GM19240 (cell line): ENCODE data around the gene KIFC3.
"Not testable (repeated sequence)": the region's sequence is repeated elsewhere in the genome, so short reads cannot be mapped to it uniquely, and the experiment has no call there.

Experiments used
- DNase-seq: peaks from one replicate; pipeline ENCODE4 v3.0.0; 2011; ENCODE audit warnings: low spot score; ENCODE audit not compliant: insufficient read length

Gene KIFC3

DNA sequence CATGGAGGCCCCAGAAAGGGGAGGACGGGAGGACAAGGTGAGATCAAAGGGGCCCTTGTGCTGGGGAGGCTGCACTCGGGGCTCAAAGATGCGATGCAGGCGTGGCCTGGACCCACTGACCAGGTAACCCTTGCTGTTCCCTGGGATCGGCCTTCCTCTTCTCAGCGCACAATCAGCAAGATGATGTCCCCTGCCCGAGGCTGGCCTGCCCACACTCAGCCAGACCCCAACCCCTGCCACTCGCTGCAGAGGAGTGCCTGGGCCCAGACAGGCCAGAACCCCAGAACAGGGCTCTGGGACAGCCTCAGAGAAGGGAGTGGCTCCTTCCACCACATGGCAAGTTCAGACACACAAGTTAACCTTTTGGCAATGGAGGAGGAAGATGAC lies 14.8 kb downstream of the KIFC3 start:
- DNase-seq: no peak

DNA sequence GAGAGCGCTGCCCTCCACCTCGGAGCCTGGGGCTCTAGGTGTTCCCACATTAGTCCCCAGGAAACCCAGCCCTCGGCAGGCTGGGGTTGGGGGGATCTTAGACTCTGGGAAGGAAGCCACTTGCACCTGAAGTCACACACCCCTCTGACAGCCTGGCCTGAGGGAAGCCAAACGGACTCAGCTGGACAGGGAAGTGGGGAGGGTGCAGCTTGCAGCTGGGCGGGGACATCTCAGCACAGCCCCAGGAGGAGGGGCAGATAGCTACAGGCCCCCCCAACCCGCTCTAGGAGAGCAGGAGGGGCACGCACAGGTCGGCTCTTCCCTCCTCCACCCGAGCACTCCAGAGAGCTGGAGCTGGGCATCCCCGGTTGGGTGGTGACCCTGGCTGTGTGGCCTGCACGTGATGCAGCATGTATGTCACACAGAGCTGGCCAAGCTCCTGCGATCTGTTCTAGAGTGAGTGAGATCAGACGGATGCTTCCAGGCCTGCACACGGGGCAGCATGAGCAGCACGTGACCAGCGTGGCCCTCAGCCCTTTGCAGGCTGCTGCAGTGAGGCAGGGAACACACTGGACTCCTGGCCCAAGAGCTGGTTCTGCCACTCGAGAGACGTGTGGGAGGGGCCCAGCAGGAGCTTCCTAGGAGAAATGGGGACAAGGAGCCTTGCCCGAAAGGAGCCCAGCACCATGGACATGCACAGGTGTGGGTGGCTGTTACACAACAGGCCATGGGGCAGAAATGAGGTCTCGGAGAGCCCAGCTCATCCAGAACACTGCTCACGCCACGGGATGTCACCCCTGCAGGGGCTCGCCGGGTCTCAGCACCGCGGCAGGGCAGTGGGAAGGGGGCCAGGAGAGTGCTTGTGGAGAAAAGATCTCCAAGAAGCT lies 15.4 kb downstream of the KIFC3 start:
- no peak for DNase-seq

DNA sequence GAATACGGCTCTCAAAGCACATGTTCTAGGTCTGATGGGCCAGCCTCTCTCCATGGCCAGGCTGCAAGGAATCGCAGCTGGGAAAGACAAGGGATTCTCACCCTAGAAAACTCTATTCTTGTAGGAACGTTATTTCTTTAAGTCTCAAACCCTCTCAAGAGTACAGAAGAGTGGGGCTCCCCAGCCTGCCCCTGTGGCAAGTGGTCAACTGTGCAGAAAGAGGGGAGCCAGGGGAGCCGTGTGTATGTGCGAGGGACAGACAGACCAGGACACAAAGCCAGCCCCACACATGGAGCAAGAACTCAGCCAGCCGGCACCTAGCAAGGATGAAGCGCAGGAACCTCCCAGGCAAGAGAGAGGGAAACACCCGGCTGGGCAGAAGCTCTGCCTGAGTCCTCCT lies 16.4 kb downstream of the KIFC3 start:
- DNase-seq: no peak

DNA sequence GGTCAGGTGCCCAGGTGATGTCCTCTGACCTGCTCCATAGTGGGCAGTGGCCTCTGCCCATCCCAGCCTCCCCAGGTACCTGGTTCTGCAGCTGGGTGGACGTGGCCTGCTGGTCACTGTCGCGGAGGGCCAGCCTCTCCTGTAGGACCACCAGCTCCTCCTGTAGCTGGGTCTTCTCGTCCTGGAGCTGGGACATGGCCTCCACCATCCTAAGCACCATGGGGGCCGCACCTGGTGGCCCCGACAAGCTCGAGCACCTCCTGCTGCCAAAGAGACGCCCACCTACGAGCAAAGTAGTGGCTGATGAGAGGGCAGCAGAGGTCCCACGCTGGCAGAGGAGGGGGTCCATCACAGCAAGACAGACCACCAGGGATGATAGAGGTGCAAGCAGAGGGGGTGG lies 16.9 kb downstream of the KIFC3 start:
- DNase-seq: no peak

DNA sequence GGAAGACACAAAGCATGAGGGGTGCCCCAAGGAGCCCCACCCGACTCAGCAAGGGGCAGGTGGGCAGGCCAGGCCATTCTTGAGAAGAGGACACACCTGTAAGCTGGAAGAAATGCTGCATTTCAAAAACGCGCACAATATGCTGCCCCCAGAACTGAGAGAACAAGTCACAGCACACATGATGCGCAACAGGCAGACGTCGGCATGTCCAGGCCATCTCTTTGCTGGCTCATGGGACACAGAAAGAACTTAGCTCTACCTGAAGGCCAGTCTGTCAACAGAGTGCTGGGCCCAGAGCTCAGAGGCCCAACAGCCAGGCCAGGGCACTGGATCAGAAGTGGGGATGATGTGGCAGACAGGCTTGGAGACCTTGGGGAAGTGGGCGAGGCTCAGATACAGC lies 18.0 kb downstream of the KIFC3 start:
- DNase-seq: no peak

DNA sequence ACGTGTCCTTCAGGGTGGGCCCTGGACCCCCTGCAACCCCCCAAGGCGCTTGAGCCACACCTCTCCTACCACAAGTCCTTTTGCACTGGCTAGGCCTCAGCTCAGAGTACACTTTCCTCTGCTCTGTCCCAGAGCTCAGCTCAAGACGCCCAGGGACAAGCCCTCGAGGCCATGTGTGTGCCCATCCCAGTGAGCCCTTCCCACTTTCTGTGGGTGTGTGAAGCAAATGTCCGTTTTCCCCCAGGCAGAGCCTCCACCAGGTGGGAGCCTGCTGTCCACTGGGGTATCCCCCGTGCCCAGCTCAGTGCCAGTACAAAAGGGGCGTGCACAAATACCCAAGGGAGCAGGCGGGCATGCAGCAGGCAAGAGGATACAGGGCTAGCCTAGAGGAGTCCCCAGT lies 18.4 kb downstream of the KIFC3 start:
- no peak for DNase-seq

DNA sequence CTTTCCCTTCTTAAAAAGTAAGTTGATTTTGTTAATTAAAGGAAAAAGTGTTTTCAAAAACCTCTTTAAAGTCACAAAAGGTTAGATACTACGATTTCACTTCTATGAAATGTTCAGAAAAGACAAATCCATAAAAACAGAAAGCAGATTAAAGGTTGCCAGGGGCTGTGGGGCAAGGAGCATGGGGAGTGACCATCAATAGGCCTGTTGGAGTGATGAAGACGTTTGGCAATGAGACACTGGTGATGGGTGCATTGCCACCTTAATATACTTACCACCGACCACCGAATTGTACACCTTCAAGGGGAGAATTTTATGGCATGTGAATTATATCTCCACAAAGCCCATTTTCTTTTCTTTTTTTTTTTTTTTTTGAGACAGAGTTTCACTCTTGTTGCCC lies 19.2 kb downstream of the KIFC3 start:
- DNase-seq: no peak

DNA sequence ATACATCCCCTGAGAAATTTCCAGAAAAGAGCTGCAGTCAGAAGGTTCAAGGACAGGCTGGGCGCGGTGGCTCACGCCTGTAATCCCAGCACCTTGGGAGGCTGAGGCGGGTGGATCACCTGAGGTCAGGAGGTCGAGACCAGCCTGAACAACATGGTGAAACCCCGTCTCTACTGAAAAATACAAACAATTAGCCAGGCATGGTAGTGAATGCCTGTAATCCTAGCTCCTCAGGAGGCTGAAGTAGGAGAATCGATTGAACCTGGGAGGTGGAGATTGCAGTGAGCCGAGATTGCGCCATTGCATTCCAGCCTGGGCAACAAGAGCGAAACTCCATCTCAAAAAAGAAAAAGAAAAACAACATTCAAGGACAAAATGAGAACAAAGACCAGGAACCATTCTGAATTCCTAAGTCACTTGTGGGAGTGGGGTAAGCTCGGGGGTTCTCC lies 19.7 kb downstream of the KIFC3 start:
- not testable (repeated sequence) for DNase-seq

DNA sequence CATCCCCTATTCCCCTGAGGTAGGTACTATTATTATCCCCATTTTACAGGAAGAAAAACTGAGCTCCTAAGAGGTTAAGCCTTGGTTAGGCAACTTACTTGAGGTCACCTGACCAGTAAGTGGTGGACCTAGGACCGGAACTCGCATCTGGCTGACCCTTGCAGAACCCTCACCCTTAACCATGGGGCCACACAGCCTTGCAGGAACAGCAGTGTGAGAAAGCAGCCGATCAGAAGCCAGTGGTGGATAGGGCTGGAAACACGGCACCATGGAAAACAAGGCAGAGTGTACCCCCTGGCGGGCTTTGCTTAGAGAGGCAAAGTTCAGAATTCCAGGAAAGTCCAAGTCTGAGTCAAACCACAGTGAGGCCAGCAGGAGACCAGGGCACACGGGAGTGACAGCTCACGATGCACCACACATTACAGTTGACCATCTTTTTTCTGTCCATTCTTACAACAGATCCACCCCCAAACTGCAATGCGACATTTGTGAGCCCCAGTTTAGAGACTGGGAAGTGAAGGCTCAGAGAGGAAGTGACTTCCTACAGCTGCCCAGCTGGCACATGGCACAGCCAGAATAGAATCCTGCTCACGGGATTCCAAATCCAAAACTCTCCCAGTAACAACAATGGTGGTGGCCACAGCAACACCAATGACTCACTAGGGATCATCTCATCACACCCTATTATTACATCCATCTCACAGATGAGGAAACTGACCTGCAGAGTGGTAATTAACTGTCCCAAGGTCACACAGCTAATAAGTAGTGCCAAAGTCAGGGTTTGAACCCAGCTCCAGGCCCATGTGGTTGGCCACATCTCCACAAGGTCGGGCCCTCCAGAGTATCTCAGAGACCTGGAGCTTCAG lies 20.3 kb downstream of the KIFC3 start:
- DNase-seq: no peak

DNA sequence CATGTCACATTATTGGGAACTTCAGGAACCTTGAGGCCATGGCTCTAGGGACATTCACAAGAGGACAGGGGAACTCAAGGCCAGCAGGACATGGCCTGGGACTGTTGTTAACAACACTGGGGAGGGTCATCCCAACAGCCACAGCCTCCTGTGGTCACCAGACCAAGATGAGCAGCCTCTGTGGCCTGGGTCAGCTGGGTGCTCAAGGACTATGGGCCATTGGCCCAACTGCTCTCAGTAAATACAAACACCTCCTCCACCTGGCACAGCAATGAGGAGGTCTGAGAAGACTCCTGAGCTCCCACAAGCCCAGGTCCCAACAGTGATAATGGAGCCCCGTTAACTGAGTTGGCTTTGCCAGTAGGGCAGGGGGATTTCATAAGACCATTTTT lies 20.9 kb downstream of the KIFC3 start:
- DNase-seq: no peak

DNA sequence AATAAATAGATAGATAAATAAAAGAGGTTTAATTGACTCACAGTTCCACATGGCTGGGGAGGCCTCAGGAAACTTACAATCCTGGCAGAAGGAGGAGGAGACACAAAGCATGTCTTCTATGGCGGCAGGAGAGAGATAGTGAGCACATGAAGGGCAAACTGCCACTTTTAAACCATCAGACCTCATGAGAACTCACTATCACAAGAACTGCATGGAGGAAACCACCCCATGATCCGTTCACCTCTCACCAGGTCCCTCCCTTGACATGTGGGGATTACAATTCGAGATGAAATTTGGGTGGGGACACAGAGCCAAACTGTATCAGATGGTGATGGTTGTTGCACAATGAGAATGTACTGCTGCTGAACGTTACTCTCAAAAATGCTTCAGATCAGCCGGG lies 22.5 kb downstream of the KIFC3 start:
- DNase-seq: not testable (repeated sequence)

DNA sequence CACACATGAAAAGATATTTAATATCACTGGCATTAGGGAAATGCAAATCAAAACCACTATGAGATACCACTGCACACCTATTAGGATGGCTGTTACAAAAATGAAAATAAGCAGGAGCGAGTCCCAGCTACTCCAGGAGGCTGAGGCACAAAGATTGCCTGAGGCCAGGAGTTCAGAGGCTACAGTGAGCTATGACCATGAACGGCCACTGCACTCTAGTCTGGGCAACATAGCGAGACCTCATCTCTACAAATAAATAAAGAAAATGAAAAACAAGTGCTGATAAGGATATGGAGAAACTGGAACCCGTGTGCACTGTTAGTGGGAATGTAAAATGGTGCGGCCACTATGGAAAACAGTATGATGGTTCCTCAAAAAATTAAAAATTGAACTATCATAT lies 23.6 kb downstream of the KIFC3 start:
- DNase-seq: no peak

DNA sequence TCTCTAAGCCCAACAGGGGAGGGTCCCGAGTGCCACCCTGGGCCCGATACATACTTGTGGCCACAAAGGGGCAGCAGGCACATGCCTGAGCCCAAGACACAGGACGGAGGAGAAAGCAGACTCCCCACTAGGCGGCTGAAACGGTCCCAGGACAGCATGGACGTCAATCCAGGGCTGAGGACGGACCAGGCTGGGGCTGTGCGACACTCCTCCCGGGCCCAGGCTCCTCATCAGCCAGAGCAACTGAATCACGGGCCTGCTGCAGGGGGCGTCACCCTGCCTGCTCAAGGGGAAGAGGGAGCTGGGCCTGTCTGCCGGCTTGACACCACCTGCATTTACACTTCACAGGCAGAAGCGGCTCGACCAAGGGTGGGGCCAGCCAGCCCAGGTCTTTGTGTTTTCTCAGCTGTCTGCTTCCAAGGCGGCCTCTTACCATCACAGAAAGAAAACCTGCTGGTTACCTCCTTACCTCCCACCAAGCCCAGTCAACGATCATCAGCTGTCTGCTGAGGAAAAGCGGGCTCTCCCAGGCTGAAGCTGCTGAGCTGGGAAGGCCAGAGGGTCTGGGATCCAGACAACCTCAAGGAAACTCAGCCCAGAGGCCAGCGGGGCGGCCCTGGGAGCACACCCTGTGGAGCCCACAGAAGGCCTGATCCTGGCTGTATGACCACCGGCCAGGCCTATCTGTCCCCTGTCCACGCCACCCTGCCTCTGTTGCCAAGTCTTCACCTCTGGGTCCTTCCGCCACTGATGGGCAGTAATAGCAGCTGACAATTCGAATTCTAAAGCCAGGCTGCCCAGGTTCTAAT lies 26.4 kb downstream of the KIFC3 start:
- DNase-seq: no peak

DNA sequence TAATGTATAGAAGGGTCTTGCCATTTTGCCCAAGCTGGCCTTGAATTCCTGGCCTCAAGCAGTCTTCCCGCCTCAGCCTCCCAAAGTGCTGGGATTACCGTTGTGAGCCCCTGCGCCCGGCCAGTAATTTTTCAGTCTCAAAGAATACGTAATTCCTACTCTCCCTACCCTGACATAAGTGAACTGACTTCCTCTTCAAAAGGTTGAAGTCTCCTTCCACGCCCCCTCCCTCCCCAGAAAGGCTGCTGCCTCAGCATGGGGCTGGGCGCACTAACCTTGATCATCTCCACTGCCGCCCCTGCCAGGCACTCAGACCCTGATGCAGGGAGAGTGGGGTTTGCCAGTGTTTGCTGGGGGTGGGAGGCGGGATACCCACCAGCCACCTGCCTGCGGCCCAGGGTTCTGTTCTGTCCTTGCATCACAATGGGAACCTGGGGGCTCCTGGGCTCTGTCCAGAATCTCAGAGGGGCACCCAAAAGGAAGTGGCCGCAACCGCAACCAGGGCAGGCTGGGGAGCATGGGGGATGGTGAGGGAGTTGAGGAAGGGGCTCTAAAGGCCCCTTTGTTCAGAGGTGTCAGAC lies 27.5 kb downstream of the KIFC3 start:
- no peak for DNase-seq

DNA sequence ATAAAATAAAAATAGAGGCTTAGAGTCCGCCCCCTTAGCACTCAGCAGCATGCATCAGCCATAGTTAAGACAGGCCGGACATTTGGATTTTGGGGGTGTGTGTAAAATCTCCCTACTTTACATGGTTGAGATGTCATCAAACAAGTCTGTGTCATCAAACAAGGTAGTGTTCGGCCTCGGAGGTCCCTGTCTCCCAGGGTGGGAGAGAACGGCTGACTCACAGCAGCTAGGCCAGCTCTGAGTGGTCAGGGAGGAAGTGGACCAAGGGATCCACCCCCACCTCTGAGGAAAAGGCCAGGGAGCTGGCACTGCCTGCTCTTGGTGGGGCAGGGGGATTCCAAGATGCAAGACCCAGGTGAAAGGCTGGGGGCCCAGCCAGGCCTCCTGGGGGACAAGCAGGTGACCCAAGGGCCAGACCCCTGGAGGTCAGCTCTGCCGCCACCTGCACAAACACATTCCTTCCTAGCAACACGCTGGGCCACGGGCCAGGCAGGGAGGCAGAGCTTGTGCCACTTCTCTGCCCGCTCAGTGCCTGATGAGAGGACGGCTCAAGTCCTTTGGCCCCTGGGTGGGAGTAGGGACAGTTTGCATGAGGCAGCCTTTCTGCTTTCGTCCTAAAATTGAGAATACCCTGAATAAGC lies 28.5 kb downstream of the KIFC3 start:
- no peak for DNase-seq

DNA sequence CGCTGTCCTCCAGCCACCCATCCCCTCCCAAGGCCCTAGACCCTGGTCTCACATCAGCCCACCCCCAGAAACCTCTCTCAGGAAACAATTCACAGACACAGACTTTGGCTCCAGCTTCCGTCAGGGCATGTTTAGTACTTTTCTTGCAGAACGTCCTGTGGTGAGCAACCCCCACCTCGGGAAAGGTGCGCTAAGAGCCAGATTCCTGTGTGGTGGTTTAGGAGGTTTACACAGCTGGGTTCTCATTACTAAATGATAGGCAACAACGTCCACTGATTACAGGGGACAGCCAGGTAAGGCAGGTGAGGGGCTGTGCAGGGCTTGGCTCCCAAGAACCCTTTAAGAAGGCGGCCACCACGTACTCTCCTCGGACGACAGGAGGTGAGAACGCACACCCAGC lies 29.3 kb downstream of the KIFC3 start:
- no peak for DNase-seq

DNA sequence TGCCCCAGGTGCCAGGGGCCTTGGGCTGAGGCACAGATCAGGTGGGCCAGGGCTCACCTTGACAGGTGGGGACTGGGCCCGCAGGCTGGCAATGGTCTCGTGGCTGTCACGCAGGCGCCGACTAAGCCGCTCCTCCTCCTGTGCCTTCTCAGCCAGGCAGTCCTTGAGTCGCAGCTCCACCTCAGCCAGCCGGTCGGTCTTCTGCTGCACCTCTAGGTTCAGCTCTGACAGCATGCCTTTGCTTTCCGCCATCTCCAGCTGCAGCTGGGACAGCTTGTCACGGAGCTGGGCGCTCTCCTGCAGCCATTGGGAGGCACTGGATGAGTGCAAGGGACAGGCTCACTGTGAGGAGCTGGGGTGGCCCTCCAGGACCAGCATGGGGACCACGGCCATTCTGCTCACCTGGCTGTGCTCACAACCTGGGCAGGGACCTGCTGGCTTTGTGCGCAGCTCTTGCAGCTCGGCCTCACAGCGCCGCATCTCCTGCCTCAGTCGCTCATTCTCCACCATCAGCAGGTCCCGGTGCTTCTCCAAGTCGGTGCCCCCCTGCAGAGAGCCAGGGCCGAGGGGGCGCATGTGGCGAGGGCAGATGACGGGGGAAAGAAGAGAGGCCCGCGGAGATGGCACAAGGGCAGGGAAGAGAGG lies 31.0 kb downstream of the KIFC3 start:
- no peak for DNase-seq

DNA sequence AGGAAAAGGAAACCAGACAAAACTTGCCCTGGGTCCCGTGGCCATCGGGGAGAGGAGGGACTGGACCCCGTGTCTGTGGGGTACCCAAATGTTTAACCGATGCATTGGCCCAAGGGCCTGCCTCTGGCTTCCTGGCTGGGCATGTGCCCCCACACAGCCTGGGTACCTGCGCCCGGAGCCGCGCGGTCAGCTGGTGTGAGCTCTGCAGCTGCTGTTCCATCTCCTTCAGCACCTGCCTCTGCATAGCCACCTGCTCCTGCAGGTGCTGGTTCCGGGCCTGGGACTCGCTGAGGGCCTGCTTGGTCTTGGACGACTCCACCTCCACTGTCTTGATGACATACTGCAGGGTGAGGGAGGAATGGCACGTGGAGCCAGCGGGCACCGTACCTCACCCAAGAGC lies 31.9 kb downstream of the KIFC3 start:
- DNase-seq: no peak

DNA sequence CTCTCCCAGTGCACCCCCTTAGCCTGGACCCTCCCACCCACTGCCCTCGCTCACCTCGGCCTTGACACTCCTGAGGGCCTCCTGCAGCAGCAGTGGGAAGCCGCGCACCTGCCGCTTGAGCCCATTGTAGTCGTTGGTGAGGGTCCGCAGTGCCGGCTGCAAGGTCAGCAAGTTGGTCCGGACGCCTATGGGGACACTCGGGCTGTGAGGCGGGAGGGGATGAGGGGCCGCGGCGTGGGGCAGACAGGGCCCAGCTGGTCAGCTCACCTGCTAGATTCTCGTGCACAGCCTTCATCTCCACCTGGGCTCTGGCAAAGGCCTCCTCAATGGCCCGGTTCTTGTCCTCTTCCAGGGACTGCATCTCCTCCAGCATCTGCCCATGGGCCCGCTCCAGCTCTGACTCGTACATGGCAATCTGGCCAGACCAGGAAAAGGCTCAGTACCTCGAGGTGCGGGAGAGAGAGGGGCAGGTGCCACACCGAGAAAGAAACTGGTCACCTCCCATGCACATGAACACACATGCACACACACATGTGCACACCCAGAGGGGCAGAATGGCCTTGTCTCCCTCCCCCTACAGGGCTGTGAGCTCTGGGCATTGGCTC lies 32.6 kb downstream of the KIFC3 start:
- no peak for DNase-seq
